ES-I3 (cell line): ENCODE data around the gene SLC22A4.
A peak's percentile ranks its signal among the peaks of the same experiment; 100 is the strongest.

Experiments
- H3K36me3 ChIP-seq: 2 replicates; pipeline ENCODE4 v1.6.1; 2013; ENCODE audit warnings: mild to moderate bottlenecking, low read length, control low read depth, moderate library complexity; ENCODE audit not compliant: insufficient read depth
- H3K4me1 ChIP-seq: 2 replicates; pipeline ENCODE4 v1.6.1; 2013; ENCODE audit warnings: mild to moderate bottlenecking, control low read depth, low read length; ENCODE audit not compliant: insufficient read depth
- H3K9ac ChIP-seq: 2 replicates; pipeline ENCODE4 v1.6.1; 2013; ENCODE audit warnings: low read depth, mild to moderate bottlenecking, low read length, moderate library complexity
- H3K9me3 ChIP-seq: 2 replicates; pipeline ENCODE4 v1.6.1; 2013; ENCODE audit warnings: mild to moderate bottlenecking, low read length, moderate library complexity; ENCODE audit not compliant: control insufficient read depth, insufficient read depth

The SLC22A4 gene

GRCh38 chr5:132369474-132370180, 75.4 kb downstream of the SLC22A4 start, which contains the start of gene SLC22A5:
TSS of gene SLC22A5 (plus strand) at chr5:132369710. CDS start at chr5:132369973, 263 bp downstream.
- Histone ChIP-seq H3K4me1 (no peaks in the 10 kb centered on the region), H3K9me3 (no peaks in the 10 kb centered on the region), H3K9ac (peak within 1 kb of the TSS; percentile 60), H3K36me3 (no peaks in the 10 kb centered on the region)

GRCh38 chr5:132370181-132370970, 76.2 kb downstream of the SLC22A4 start:
- Histone ChIP-seq H3K4me1 (no peaks in the 10 kb centered on the region), H3K9me3 (no peaks in the 10 kb centered on the region), H3K9ac (peak overlapping the region; percentile 60; the same call in 1 of the 2 replicates), H3K36me3 (no peaks in the 10 kb centered on the region)

GRCh38 chr5:132370971-132371602, 76.9 kb downstream of the SLC22A4 start:
- Histone ChIP-seq H3K9ac (no peak overlapping the region), H3K4me1 (no peaks in the 10 kb centered on the region), H3K36me3 (no peaks in the 10 kb centered on the region)

GRCh38 chr5:132371603-132371994, 77.4 kb downstream of the SLC22A4 start:
- H3K9ac ChIP-seq: no peak overlapping the region
- no peaks in the 10 kb centered on the region for H3K36me3 ChIP-seq
- no peaks in the 10 kb centered on the region for H3K4me1 ChIP-seq
- no peaks in the 10 kb centered on the region for H3K9me3 ChIP-seq

More at GRCh38 chr5:132370971-132371602, 76.9 kb downstream of the SLC22A4 start:
- H3K9me3 ChIP-seq: no peaks in the 10 kb centered on the region

- Histone ChIP-seq H3K9me3 (no peaks in the 10 kb centered on the region), H3K4me1 (no peaks in the 10 kb centered on the region), H3K36me3 (no peaks in the 10 kb centered on the region), H3K9ac (no peak overlapping the region)
These were observed 77.9 kb downstream of the SLC22A4 start for GRCh38 chr5:132372127-132372526.

- H3K9me3 ChIP-seq: no peaks in the 10 kb centered on the region
- H3K4me1 ChIP-seq: no peaks in the 10 kb centered on the region
- H3K36me3 ChIP-seq: no peaks in the 10 kb centered on the region
These were observed 78.3 kb downstream of the SLC22A4 start for GRCh38 chr5:132372542-132372941.

GRCh38 chr5:132375957-132376356, 81.8 kb downstream of the SLC22A4 start:
- H3K9me3 ChIP-seq: no peaks in the 10 kb centered on the region
- H3K36me3 ChIP-seq: no peaks in the 10 kb centered on the region
- H3K9ac ChIP-seq: no peak overlapping the region
- H3K4me1 ChIP-seq: no peaks in the 10 kb centered on the region

More at GRCh38 chr5:132372542-132372941, 78.3 kb downstream of the SLC22A4 start:
- H3K9ac ChIP-seq: no peak overlapping the region

GRCh38 chr5:132376694-132377641, 82.8 kb downstream of the SLC22A4 start:
- H3K4me1 ChIP-seq: no peaks in the 10 kb centered on the region
- H3K9me3 ChIP-seq: no peaks in the 10 kb centered on the region
- H3K9ac ChIP-seq: no peak overlapping the region
- no peaks in the 10 kb centered on the region for H3K36me3 ChIP-seq

GRCh38 chr5:132377738-132378137, 83.5 kb downstream of the SLC22A4 start:
- no peak overlapping the region for H3K9ac ChIP-seq
- no peaks in the 10 kb centered on the region for H3K36me3 ChIP-seq
- no peaks in the 10 kb centered on the region for H3K4me1 ChIP-seq
- no peaks in the 10 kb centered on the region for H3K9me3 ChIP-seq

- no peaks in the 10 kb centered on the region for H3K9me3 ChIP-seq
These were observed 84.4 kb downstream of the SLC22A4 start for GRCh38 chr5:132378580-132378979.

GRCh38 chr5:132380047-132380446, 85.9 kb downstream of the SLC22A4 start:
- H3K9ac ChIP-seq: no peak overlapping the region
- H3K36me3 ChIP-seq: no peaks in the 10 kb centered on the region
- H3K4me1 ChIP-seq: no peaks in the 10 kb centered on the region
- no peaks in the 10 kb centered on the region for H3K9me3 ChIP-seq

More at GRCh38 chr5:132378580-132378979, 84.4 kb downstream of the SLC22A4 start:
- H3K36me3 ChIP-seq: no peaks in the 10 kb centered on the region
- no peak overlapping the region for H3K9ac ChIP-seq
- H3K4me1 ChIP-seq: no peaks in the 10 kb centered on the region

GRCh38 chr5:132380741-132381140, 86.5 kb downstream of the SLC22A4 start:
- H3K9ac ChIP-seq: no peak overlapping the region
- H3K4me1 ChIP-seq: no peaks in the 10 kb centered on the region
- H3K36me3 ChIP-seq: no peaks in the 10 kb centered on the region
- no peaks in the 10 kb centered on the region for H3K9me3 ChIP-seq

- no peak overlapping the region for H3K9ac ChIP-seq
- no peaks in the 10 kb centered on the region for H3K9me3 ChIP-seq
- H3K36me3 ChIP-seq: no peaks in the 10 kb centered on the region
- H3K4me1 ChIP-seq: no peaks in the 10 kb centered on the region
These were observed 87.4 kb downstream of the SLC22A4 start for GRCh38 chr5:132381614-132382013.

GRCh38 chr5:132383261-132383660, 89.1 kb downstream of the SLC22A4 start:
- Histone ChIP-seq H3K9ac (no peak overlapping the region), H3K9me3 (no peaks in the 10 kb centered on the region), H3K4me1 (peaks cover 14% of the 10 kb centered on the region), H3K36me3 (no peaks in the 10 kb centered on the region)
